HG03135 (cell line): ENCODE data around the gene LTBR.

Experiments used
- ATAC-seq: cut with Tn5 transposase; IDR thresholded peaks from one replicate; pipeline ENCODE4 v1.9.1; 2021; ENCODE audit warnings: mild to moderate bottlenecking, moderate library complexity; ENCODE audit not compliant: unreplicated experiment

Gene LTBR

GRCh38 chr12:6382371-6382770 is 1.6 kb upstream of the LTBR start:
- no peak for ATAC-seq

DNA sequence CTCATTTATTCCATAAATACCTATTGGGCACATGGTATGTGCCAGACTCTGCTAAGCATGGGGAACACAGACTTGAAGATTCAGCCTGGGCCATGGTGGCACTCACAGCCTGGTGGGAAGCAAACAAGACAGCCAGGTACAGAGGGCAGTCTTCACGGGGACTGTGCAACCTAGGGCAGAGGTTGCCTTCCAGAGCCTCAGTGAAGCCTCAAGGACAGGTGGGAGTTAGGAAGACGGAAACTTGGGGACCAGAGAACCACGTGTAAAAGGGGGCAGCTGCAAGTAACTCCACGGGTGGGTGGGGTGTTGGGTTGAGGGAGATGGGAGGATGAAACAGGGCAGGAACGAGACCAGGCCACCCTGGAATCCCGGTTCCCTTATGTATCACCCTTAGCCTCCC is 980 bp upstream of the LTBR start:
- ATAC-seq = no peak

DNA sequence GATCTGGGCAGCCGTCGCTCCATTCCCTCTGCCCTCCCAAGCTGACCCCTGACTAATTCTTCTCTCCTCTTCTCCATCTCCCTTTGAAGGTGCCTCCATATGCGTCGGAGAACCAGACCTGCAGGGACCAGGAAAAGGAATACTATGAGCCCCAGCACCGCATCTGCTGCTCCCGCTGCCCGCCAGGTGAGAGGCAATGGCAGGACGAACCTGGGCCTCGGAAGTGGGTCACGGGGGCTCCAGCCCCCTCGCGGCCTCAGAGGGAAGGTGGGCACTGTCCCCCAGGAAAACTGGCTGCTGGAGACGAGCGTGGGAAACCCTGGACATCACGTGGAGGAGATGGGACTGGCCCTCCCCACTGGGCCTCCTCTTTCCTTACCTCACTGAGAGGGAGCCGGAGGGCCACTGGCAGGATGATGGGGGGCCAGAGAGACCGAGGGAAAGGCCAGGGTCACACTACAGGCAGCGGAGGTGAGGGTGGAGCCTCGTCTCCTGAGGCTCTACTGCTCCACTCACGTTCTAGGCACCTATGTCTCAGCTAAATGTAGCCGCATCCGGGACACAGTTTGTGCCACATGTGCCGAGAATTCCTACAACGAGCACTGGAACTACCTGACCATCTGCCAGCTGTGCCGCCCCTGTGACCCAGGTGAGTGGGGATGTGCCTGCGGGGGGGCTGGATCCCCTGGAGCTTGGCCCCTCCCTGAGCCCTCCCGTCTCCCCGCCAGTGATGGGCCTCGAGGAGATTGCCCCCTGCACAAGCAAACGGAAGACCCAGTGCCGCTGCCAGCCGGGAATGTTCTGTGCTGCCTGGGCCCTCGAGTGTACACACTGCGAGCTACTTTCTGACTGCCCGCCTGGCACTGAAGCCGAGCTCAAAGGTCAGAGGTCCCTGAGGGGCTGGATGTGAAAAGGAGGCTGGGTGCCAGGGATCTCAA is 806 bp downstream of the LTBR start:
- no peak for ATAC-seq

GRCh38 chr12:6386038-6386437 is 2.1 kb downstream of the LTBR start:
- ATAC-seq = no peak

GRCh38 chr12:6386491-6386890 is 2.5 kb downstream of the LTBR start:
- ATAC-seq = no peak

DNA sequence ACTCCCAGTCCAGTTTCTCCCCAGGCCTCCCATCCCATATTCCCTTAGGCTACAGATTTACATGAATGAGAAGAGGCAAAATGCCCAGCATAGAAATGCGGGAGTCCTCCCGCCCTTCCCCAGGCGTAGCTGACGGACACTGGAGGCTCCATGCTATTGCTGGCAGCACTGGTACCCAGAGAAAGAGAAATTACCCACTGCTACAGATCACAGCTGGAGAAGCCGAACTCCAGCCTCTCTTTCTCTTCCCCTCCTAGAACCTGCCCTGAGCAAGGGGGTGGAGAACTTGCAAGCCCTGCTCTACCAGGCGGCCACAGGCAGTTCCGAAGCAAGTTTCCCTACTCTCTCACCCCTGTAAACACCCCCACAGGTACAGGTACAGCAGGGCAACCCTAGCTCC is 3.6 kb downstream of the LTBR start:
- no peak for ATAC-seq

GRCh38 chr12:6390084-6390799 is 6.3 kb downstream of the LTBR start:
- ATAC-seq = no peak

DNA sequence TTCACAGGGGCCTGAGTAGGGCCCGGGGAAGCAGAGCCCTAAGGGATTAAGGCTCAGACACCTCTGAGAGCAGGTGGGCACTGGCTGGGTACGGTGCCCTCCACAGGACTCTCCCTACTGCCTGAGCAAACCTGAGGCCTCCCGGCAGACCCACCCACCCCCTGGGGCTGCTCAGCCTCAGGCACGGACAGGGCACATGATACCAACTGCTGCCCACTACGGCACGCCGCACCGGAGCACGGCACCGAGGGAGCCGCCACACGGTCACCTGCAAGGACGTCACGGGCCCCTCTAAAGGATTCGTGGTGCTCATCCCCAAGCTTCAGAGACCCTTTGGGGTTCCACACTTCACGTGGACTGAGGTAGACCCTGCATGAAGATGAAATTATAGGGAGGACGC is 7.1 kb downstream of the LTBR start:
- ATAC-seq = no peak

DNA sequence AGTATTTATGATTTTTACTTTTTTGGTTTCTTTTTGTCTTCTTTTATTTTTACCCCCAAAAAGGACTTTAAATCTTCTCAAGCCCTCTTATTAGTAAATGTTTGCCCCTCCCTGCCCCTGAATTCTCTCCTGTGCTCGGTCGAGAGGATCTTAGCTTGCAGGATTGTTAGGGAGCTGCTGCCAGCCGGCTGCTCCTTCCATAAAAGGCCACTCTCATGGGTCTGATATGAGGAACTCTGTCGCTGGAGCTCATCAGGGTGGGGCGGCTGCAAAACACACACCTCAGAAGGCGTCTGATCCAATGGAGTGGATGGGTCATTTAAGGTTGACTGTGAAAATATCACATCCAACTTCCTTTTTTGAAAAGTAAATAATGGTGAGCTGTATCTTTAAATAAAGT is 8.5 kb downstream of the LTBR start:
- ATAC-seq = no peak

DNA sequence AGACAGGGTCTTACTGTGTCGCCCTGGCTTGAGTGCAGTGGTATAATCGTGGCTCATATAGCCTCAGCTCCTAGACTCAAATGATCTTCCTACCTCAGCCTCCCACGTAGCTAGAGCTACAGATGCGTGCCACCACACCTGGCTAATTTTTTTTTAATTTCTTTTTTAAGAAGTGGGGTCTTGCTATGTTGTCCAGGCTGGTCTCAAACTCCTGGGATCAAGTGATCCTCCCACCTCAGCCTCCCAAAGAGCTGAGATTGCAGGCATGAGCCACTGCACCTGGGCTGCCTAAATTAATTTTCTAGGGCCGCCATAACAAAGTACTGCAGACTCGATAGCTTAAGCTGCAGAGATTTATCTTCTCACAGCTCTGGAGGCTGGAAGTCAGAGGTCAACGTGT is 9.1 kb downstream of the LTBR start:
- no peak for ATAC-seq

- no peak for ATAC-seq
These were observed 10.4 kb downstream of the LTBR start for GRCh38 chr12:6394398-6394797.

DNA sequence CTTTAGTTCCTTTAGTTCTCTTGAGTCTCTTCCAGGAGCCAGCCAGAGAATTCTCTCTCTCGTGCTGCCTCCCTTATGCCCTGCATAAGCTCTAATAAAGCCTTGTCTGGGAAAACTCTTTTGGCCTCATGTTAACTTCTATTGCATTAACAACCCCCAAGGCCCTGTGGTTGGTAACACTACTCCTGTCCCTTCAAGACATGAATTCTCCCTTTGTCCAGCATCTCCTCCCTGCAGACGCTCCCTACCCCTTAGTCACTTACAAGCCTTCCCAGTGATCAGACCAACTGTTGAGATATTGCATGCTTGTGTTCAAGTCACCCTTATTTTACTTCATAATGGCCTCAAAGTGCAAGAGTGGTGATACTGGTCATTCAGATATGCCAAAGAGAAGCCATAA is 12.1 kb downstream of the LTBR start:
- no peak for ATAC-seq

- no peak for ATAC-seq
These were observed 16.1 kb downstream of the LTBR start for GRCh38 chr12:6399884-6400644.

GRCh38 chr12:6404390-6404789 is 20.4 kb downstream of the LTBR start:
- ATAC-seq = no peak

- no peak for ATAC-seq
These were observed 22.0 kb downstream of the LTBR start for GRCh38 chr12:6405963-6406362.

DNA sequence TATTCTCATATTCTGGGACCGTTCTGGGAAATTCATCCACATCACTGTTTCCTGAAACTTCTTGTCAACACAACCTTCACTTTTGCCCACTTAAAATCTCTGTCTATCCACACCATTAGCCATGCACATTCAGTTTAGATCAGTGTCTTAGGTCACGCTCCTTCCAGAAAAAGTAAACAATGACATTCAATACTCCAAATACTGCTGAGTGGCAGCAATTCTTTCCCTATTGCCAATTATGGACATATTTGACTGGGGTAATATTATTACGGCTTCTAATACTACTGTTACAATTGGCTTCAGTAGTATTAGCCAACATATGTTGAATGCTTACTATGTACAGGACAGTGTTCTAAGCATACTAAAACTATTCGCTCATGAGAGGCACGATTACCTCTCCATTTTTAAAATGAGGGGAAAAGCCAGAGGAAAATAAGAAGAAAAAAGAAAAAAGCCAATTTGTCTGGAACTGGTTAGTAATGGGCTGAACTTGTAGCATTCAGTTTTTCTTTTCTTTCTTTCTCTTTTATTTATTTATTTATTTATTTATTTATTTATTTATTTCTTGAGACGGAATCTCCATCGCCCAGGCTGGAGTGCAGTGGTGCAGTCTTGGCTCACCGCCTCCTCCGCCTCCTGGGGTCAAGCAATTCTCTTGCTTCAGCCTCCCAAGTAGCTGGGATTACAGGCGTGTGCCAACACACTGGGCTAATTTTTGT is 23.4 kb downstream of the LTBR start:
- ATAC-seq = no peak

DNA sequence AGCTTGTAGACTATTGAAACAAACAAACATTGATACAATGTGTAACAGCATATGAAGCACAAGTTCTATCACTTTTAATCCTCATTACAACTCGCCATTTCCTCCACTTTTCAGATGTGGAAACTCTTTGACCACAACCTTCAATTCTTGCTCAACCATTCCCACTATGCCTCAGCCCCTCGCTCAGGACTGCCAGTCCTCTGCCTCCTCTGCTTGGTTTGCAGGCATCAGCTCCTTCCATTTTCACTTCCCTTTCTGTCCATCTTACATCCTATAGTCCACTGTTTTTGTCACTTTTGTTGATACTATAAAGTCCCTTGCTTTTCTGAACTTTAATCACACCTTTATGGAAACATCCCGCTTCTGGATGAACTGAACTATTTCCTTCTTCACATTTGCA is 32.6 kb downstream of the LTBR start:
- no peak for ATAC-seq

- ATAC-seq = no peak
These were observed 34.8 kb downstream of the LTBR start for GRCh38 chr12:6418796-6419195.

- no peak for ATAC-seq
These were observed 36.4 kb downstream of the LTBR start for GRCh38 chr12:6420364-6420763.

DNA sequence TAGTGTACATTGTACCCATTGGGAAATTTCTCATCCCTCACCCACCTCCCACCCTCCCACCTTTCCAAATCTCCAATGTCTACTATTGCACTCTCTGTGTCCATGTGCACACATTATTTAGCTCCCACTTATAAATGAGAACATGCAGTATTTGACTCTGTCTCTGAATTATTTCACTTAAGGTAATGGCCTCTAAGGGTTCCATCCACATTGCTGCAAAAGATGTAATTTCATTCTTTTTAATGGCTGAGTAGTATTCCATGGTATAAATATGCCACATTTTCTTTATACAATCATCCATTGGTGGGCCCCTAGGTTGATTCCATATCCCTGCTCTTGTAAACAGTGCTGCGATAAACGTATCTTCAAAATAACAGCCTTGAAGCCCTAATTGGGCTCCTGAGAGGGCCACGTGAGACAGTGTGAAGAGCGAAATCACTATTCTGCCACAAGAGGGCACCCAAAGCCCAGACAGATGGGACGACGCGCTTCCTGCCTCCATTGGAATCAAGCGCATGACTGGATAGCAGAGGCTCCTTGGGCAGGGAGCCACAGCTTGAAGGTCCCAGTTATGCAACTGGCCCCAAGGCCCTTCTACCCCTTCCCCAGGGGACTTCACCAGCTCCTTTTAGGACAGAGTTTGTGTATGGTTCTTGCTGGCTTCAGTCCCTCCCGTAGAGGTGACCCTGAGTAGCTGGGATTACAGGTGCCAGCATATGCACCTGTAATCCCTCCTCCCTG is 39.5 kb downstream of the LTBR start:
- peak; percentile 35 for ATAC-seq
